Keratinocyte (primary cell): ENCODE measurements around the gene SMIM24. TPM values are rescaled to one million over a fixed set of nuclear protein-coding genes. Genes with fewer than 3 reads are reported as not detected.

Experiments used
- DNase-seq: peaks from one replicate; pipeline ENCODE4 v3.0.0-alpha.2; 2011; ENCODE audit warnings: low read depth, missing footprints, low spot score
- FAIRE-seq: peaks from 2 replicates; lab custom pipeline; 2011; peaks lifted over from hg19 to GRCh38; lab: Jason Lieb, UNC
- H2AFZ ChIP-seq: 2 replicates; pipeline ENCODE4 v1.6.0; 2012; ENCODE audit warnings: low read length, control low read depth, inconsistent platforms; ENCODE audit not compliant: control insufficient read depth
- H3K27ac ChIP-seq: 2 replicates; pipeline ENCODE4 v1.5.1; 2011; ENCODE audit warnings: low read length; ENCODE audit not compliant: control insufficient read depth, insufficient read depth
- H3K27me3 ChIP-seq: 3 replicates; pipeline ENCODE4 v1.6.0; 2011; ENCODE audit warnings: low read length; ENCODE audit not compliant: control insufficient read depth, insufficient read depth; ENCODE audit errors: extremely low read depth
- H3K36me3 ChIP-seq, 2 experiments: 2 replicates in 1 of 2; 3 replicates in 1 of 2; pipeline ENCODE4 v1.5.1; 2011; ENCODE audit warnings: low read length in 2 of 2, mild to moderate bottlenecking in 1 of 2; ENCODE audit not compliant: control insufficient read depth in 2 of 2, insufficient read depth in 2 of 2; ENCODE audit errors: extremely low read depth in 1 of 2
- H3K4me1 ChIP-seq: 3 replicates; pipeline ENCODE4 v1.5.1; 2011; ENCODE audit warnings: low read length; ENCODE audit not compliant: control insufficient read depth, insufficient read depth; ENCODE audit errors: extremely low read depth
- H3K4me2 ChIP-seq: 3 replicates; pipeline ENCODE4 v1.6.0; 2011; ENCODE audit warnings: low read depth, low read length; ENCODE audit not compliant: control insufficient read depth, insufficient read depth; ENCODE audit errors: extremely low read depth
- H3K4me3 ChIP-seq, 3 experiments: fragments of 200-600 bp in 1 of 3; sonication (generic) in 1 of 3; 2 replicates in 2 of 3; 3 replicates in 1 of 3; pipeline ENCODE4 v1.5.1; 2011 to 2016; ENCODE audit warnings: low read length in 3 of 3, mild to moderate bottlenecking in 3 of 3, control low read depth in 2 of 3, inconsistent platforms in 1 of 3, low read depth in 1 of 3, mixed read lengths in 1 of 3, mixed run types in 1 of 3, moderate library complexity in 1 of 3; ENCODE audit not compliant: control insufficient read depth in 2 of 3, insufficient read depth in 2 of 3; ENCODE audit errors: extremely low read depth in 1 of 3
- H3K79me2 ChIP-seq: 2 replicates; pipeline ENCODE4 v1.6.0; 2012; ENCODE audit warnings: low read length; ENCODE audit not compliant: control insufficient read depth, insufficient read depth
- H3K9ac ChIP-seq: 3 replicates; pipeline ENCODE4 v1.6.0; 2011; ENCODE audit warnings: low read length; ENCODE audit not compliant: control insufficient read depth, insufficient read depth; ENCODE audit errors: extremely low read depth
- H3K9me1 ChIP-seq: 3 replicates; pipeline ENCODE4 v1.6.0; 2011; ENCODE audit warnings: low read length; ENCODE audit not compliant: control insufficient read depth, insufficient read depth; ENCODE audit errors: extremely low read depth
- H3K9me3 ChIP-seq: 2 replicates; pipeline ENCODE4 v1.5.1; 2012; ENCODE audit warnings: low read depth, low read length; ENCODE audit not compliant: control insufficient read depth
- H4K20me1 ChIP-seq: 3 replicates; pipeline ENCODE4 v1.6.0; 2011; ENCODE audit warnings: low read length; ENCODE audit not compliant: control insufficient read depth, insufficient read depth; ENCODE audit errors: extremely low read depth
- EZH2 ChIP-seq: IDR thresholded peaks from one replicate; pipeline ENCODE4 v1.6.1; 2012; ENCODE audit warnings: inconsistent platforms, mild to moderate bottlenecking, low read length, moderate library complexity
- dilution Hi-C: fragments of 300-500 bp; cut with MboI; formaldehyde crosslinking; loops from one replicate; pipeline ENCODE4 v1.7.0; 2020; ENCODE audit warnings: low sequenced_read_pairs; ENCODE audit not compliant: extremely low pct_ligation_motif_present
- polyA plus RNA-seq, 5 experiments: library from polyadenylated mRNA; depleted of rRNA in 3 of 5; stranded (reverse) in 3 of 5; stranded (forward) in 1 of 5; unstranded in 1 of 5; fragments of >200 nt; gene quantifications; 1 replicate in 1 of 5; 2 replicates in 3 of 5; 3 replicates in 1 of 5; pipeline versions ENCODE4 v1.2.1 to v1.2.3, GENCODE V29; 2011 to 2012; ENCODE audit warnings: missing spikeins in 2 of 5, low read depth in 1 of 5, low replicate concordance in 1 of 5
- TF ChIP-seq, protein P1 (sequence below), 3 experiments: IDR thresholded peaks in 1 of 3; conservative IDR thresholded peaks in 1 of 3; optimal IDR thresholded peaks in 1 of 3; 2 replicates in 2 of 3; 3 replicates in 1 of 3; pipeline versions ENCODE3 to v1.5.1; 2011; ENCODE audit warnings: low read length in 3 of 3, mild to moderate bottlenecking in 3 of 3, moderate library complexity in 2 of 3, control low read depth in 1 of 3, inconsistent platforms in 1 of 3; ENCODE audit not compliant: insufficient read depth in 2 of 3; ENCODE audit errors: extremely low read depth in 1 of 3

Gene SMIM24
- polyA plus RNA-seq, 1 donor (not counting 4 experiments of a cell fraction or from before 2014, with no cell fraction given), result not detected

GRCh38 chr19:3469638-3470499 lies 10.5 kb downstream of the SMIM24 start:
- Histone ChIP-seq H3K27ac (no peak overlapping the region), H3K36me3 (no peaks in the 10 kb centered on the region), H2AFZ (no peak overlapping the region), H3K4me1 (no peaks in the 10 kb centered on the region), H3K9me1 (no peaks in the 10 kb centered on the region), H3K4me3 (no peak overlapping the region), H3K79me2 (no peaks in the 10 kb centered on the region), H4K20me1 (peaks cover 3% of the 10 kb centered on the region), H3K9ac (no peak overlapping the region), H3K4me2 (no peak overlapping the region), H3K27me3 (peaks cover 10% of the 10 kb centered on the region), H3K9me3 (peaks cover 2% of the 10 kb centered on the region)
- no peak for DNase-seq
- no peak for FAIRE-seq
- dilution Hi-C loops, result no loop called here
- TF ChIP-seq EZH2, result no peak
- TF ChIP-seq, protein P1, sequence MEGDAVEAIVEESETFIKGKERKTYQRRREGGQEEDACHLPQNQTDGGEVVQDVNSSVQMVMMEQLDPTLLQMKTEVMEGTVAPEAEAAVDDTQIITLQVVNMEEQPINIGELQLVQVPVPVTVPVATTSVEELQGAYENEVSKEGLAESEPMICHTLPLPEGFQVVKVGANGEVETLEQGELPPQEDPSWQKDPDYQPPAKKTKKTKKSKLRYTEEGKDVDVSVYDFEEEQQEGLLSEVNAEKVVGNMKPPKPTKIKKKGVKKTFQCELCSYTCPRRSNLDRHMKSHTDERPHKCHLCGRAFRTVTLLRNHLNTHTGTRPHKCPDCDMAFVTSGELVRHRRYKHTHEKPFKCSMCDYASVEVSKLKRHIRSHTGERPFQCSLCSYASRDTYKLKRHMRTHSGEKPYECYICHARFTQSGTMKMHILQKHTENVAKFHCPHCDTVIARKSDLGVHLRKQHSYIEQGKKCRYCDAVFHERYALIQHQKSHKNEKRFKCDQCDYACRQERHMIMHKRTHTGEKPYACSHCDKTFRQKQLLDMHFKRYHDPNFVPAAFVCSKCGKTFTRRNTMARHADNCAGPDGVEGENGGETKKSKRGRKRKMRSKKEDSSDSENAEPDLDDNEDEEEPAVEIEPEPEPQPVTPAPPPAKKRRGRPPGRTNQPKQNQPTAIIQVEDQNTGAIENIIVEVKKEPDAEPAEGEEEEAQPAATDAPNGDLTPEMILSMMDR (optimal IDR thresholded peaks at IDR 0.05 in 1 of 3, IDR thresholded peaks at IDR 0.05 in 1 of 3, conservative IDR thresholded peaks at IDR 0.05 in 1 of 3; ENCODE audit: extremely low read depth in 1 of 3, insufficient read depth in 2 of 3, low read length in 3 of 3), result peak in 1 of 3 experiments; percentile 33

- Histone ChIP-seq H3K4me3 (no peak overlapping the region), H4K20me1 (peaks cover 3% of the 10 kb centered on the region), H3K4me2 (no peak overlapping the region), H3K27ac (no peak overlapping the region), H3K9ac (no peak overlapping the region), H3K36me3 (no peaks in the 10 kb centered on the region), H3K27me3 (peaks cover 5% of the 10 kb centered on the region), H3K79me2 (no peaks in the 10 kb centered on the region), H3K9me3 (peaks cover 2% of the 10 kb centered on the region), H3K9me1 (no peaks in the 10 kb centered on the region), H2AFZ (no peak overlapping the region), H3K4me1 (no peaks in the 10 kb centered on the region)
- DNase-seq (no peak), FAIRE-seq (no peak)
- dilution Hi-C loops, result no loop called here
- TF ChIP-seq, protein P1 (optimal IDR thresholded peaks at IDR 0.05 in 1 of 3, IDR thresholded peaks at IDR 0.05 in 1 of 3, conservative IDR thresholded peaks at IDR 0.05 in 1 of 3; ENCODE audit: extremely low read depth in 1 of 3, insufficient read depth in 2 of 3, low read length in 3 of 3), result no peak
- no peak for TF ChIP-seq EZH2
Observed at GRCh38 chr19:3468211-3468610, 12.1 kb downstream of the SMIM24 start.
